Endothelial cell (in vitro differentiated cells): ENCODE measurements around the gene NEURL1. TPM values are rescaled to one million over a fixed set of nuclear protein-coding genes. Genes with fewer than 3 reads are reported as not detected.

ENCODE experiments used
- DNase-seq: peaks from one replicate; pipeline ENCODE4 v3.0.0; 2021; ENCODE audit warnings: low spot score
- H3K27ac Mint-ChIP-seq: one replicate; pipeline ENCODE4 v1.8.0; 2021; ENCODE audit warnings: mixed read lengths, inconsistent platforms; ENCODE audit not compliant: unreplicated experiment
- H3K27me3 Mint-ChIP-seq: one replicate; pipeline ENCODE4 v1.8.0; 2021; ENCODE audit warnings: mild to moderate bottlenecking, moderate library complexity, mixed read lengths, inconsistent platforms; ENCODE audit not compliant: unreplicated experiment
- H3K36me3 Mint-ChIP-seq: one replicate; pipeline ENCODE4 v1.8.0; 2021; ENCODE audit warnings: mild to moderate bottlenecking, low read depth, mixed read lengths, inconsistent platforms; ENCODE audit not compliant: unreplicated experiment
- H3K4me1 Mint-ChIP-seq: one replicate; pipeline ENCODE4 v1.8.0; 2021; ENCODE audit warnings: mild to moderate bottlenecking, mixed read lengths, inconsistent platforms; ENCODE audit not compliant: unreplicated experiment
- H3K4me3 Mint-ChIP-seq: one replicate; pipeline ENCODE4 v1.8.0; 2021; ENCODE audit warnings: mild to moderate bottlenecking, mixed read lengths, inconsistent platforms; ENCODE audit not compliant: unreplicated experiment
- H3K9me3 Mint-ChIP-seq: one replicate; pipeline ENCODE4 v1.8.0; 2021; ENCODE audit warnings: mixed read lengths, inconsistent platforms; ENCODE audit not compliant: unreplicated experiment
- CTCF ChIP-seq: fragments of 200-600 bp; sonication (generic); IDR thresholded peaks from one replicate; pipeline ENCODE4 v1.5.0; 2021; ENCODE audit warnings: antibody characterized with exemption; ENCODE audit not compliant: unreplicated experiment
- total RNA-seq: library from RNA; stranded (reverse); fragmentation: NEBNext Ultra II Directional; extraction: Animal tissue kit (Norgen Biotek cat#: 25700); gene quantifications from one replicate; pipeline ENCODE4 v1.2.1, GENCODE V29; 2021; ENCODE audit not compliant: unreplicated experiment

Gene NEURL1
- total RNA-seq, 1 donor from 2014 or later, result 0.69 TPM

DNA sequence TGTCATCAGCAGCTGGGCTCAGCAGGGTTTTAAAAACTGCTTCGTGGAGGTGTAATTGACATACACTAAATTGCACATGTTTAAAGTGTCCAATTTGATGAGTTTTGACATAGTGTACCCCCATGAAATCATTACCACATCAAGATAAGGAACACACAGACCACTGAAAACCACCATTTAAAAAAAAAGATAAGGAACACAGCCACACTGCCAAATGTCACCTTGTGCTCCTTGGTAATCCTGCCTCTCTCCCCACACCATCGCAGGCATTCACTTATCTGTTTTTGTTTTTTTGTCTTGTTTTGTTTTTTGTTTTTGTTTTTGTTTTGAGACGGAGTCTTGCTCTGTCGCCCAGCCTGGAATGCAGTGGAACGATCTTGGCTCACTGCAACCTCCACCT, 75.0 kb downstream of the NEURL1 start:
- TF ChIP-seq CTCF, result no peak
- no peak for DNase-seq
- Mint-ChIP-seq H3K9me3 (no peaks in the 10 kb centered on the region), H3K27me3 (peaks cover 9% of the 10 kb centered on the region), H3K4me3 (no peak overlapping the region), H3K36me3 (no peaks in the 10 kb centered on the region), H3K27ac (no peak overlapping the region), H3K4me1 (no peaks in the 10 kb centered on the region)

DNA sequence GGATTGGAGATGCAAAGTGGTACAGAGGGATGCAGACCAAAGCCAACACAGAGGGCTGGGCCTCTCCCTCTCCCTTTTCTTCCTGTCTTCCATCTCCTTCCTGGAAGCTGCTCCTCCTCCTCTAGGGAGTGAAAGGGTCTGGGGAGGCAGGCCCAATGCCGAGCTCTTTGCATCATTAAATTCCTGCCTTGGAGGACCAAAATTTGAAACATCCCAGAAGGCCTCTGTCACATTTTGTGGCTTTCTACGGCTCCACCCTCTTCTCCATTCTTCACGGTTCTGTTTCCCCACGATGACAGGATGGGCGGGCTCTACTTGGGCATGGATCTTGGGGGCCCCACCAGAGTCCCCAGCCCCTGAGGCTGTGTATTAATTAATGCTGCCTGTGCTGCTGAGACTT, 76.4 kb downstream of the NEURL1 start:
- no peaks in the 10 kb centered on the region for H3K9me3 Mint-ChIP-seq

GRCh38 chr10:103570844-103571655, 77.5 kb downstream of the NEURL1 start:
- Mint-ChIP-seq H3K27ac (no peak overlapping the region), H3K27me3 (peaks cover 13% of the 10 kb centered on the region), H3K9me3 (no peaks in the 10 kb centered on the region)

More for the DNA sequence above, 76.4 kb downstream of the NEURL1 start:
- DNase-seq, result no peak
- Mint-ChIP-seq H3K4me3 (no peak overlapping the region), H3K27ac (no peak overlapping the region), H3K27me3 (peaks cover 10% of the 10 kb centered on the region), H3K36me3 (no peaks in the 10 kb centered on the region), H3K4me1 (no peaks in the 10 kb centered on the region)
- TF ChIP-seq CTCF, result no peak

GRCh38 chr10:103571656-103571975, 78.1 kb downstream of the NEURL1 start:
- H3K27ac Mint-ChIP-seq, result no peak overlapping the region
- no peaks in the 10 kb centered on the region for H3K9me3 Mint-ChIP-seq
- no peaks in the 10 kb centered on the region for H3K36me3 Mint-ChIP-seq
- peaks cover 12% of the 10 kb centered on the region for H3K27me3 Mint-ChIP-seq
- DNase-seq, result no peak
- H3K4me3 Mint-ChIP-seq, result no peak overlapping the region
- no peaks in the 10 kb centered on the region for H3K4me1 Mint-ChIP-seq
- TF ChIP-seq CTCF, result no peak

More at GRCh38 chr10:103570844-103571655, 77.5 kb downstream of the NEURL1 start:
- Mint-ChIP-seq H3K36me3 (no peaks in the 10 kb centered on the region), H3K4me3 (no peak overlapping the region), H3K4me1 (no peaks in the 10 kb centered on the region)
- no peak for DNase-seq
- no peak for TF ChIP-seq CTCF
